ENCODE data around the gene NFATC2.

NFATC2 gene

DNA sequence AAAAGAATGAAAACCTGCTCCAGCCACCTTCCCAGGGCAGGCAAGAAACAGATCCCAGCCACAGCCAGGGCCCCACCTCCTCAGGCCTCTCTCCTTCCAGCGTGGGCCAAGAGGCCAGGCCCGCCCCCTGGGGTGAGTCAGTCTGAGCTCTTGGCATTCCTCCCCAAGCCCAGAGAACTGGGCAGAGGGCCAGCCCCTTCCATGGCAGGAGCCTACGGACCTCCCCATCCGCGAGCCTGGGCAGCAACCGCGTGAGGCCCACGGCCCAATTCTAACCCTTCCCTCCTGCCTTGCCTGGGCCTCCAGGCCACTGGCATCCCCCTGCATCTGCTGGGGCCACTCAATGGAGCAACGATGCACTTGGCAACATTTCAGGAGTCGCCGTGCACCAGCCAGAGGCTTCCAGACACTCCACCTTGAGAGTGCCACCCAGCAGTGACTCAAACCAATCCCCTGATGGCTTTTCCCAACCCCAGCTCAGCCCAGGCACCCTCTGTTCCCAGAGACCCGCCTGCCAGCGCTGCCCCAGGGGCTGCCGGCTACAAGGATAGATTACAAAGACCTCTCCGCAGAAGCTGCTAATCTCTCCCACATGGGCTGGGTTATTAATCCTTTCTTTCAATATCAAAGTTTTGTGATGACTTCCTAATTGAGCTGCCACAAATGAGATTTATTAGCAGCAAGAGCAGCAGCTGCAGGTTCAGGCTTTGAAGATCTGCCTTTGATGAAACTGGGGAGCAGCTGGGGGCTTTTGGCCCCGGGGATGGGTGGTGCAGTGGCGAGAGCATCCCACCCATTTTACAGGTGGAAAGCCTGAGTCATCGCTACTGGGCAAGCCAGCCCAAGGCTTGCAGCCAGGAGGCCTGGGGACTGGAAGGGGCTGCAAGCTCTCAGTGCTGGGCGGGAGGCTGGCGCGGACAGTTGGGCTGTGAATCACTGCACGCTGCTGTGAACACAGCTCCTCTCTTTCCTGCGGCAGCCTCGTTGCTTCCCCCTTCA is 85.7 kb downstream of the NFATC2 start:
- 78 to 79% methylated on average over 24 of the region's 24 CpGs for WGBS, 2 experiments
- Histone ChIP-seq H3K4me3 (ENCODE audit: insufficient read depth, low read depth, low read length) (peak overlapping the region; percentile 6), H3K9me3 (ENCODE audit: control insufficient read depth, low read length) (no peaks in the 10 kb centered on the region), H3K4me1 (ENCODE audit: control insufficient read depth, insufficient read depth, low read length) (peaks cover 8% of the 10 kb centered on the region), H3K27ac (ENCODE audit: insufficient read depth, low read depth, low read length, poor library complexity, severe bottlenecking) (no peak overlapping the region), H3K36me3 (ENCODE audit: control insufficient read depth, insufficient read depth, low read length) (no peaks in the 10 kb centered on the region), H3K27me3 (ENCODE audit: control insufficient read depth, insufficient read depth, low read length, poor library complexity, severe bottlenecking) (no peaks in the 10 kb centered on the region)

DNA sequence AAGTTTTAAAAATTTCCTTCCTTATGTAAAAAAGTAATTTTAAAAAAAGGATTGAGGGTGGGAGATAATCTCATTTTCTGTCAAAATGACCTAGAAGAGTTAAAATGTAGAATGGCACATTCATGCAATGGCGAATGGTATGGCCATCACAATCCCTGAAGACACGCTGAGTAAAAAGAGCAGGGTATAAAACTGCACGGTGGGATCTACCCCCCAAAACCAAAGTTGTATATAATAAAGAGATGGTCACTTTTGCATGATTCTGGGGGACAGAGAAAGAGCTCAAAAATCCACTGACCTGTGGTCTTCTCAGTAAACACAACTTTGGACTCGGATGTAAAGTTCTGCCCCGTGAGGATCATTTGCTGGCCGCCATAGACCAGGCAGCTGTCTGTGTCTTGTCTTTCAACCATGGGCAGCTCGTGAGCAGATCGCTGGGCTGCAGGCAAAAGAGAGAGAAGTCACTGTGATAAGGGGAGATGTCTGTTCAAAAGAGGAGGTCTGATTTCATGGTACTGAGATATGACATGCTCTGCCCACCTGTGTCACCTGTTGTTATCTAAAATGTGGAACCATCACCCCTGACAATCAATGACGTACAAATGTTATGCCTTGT is 88.2 kb downstream of the NFATC2 start:
- H3K27me3 ChIP-seq (ENCODE audit: control insufficient read depth, insufficient read depth, low read length, poor library complexity, severe bottlenecking) = no peaks in the 10 kb centered on the region
- 93 to 96% methylated on average over 9 of the region's 9 CpGs for WGBS, 2 experiments
- H3K4me3 ChIP-seq (ENCODE audit: insufficient read depth, low read depth, low read length) = no peak overlapping the region
- no peaks in the 10 kb centered on the region for H3K9me3 ChIP-seq (ENCODE audit: control insufficient read depth, low read length)
- H3K4me1 ChIP-seq (ENCODE audit: control insufficient read depth, insufficient read depth, low read length) = peaks cover 8% of the 10 kb centered on the region
- H3K36me3 ChIP-seq (ENCODE audit: control insufficient read depth, insufficient read depth, low read length) = no peaks in the 10 kb centered on the region
- H3K27ac ChIP-seq (ENCODE audit: insufficient read depth, low read depth, low read length, poor library complexity, severe bottlenecking) = no peak overlapping the region

DNA sequence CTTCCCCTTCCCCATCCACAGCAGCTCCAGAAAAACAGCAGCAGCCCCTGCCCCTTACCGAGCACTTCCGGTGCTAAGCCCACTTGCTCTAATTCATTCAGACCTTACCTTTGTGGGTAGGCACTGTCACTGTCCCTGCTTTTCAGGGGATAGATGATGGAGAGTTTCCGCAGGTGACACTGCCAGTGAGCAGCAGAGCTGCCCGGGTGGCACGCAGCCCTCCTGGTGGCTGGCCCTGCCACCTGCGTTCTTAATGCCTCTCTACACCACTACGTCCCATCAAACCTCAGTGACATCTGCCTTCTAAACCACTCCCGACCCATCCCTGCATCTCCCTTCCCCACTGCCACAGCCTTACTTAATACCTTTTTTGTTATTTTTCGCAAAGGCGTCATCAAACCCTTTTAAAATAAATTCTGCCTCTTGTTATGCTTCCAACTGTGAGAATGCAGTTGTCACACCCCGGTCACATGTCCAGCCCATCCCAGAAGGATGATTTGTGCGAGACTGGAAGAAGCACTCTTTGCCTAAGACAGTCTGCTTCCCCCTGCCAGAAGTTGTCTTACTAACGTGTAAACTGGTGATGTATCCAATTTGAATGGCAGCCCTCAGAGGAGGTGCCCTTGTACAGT is 89.7 kb downstream of the NFATC2 start:
- Histone ChIP-seq H3K4me3 (ENCODE audit: insufficient read depth, low read depth, low read length) (no peak overlapping the region), H3K27ac (ENCODE audit: insufficient read depth, low read depth, low read length, poor library complexity, severe bottlenecking) (no peak overlapping the region), H3K4me1 (ENCODE audit: control insufficient read depth, insufficient read depth, low read length) (peaks cover 8% of the 10 kb centered on the region), H3K9me3 (ENCODE audit: control insufficient read depth, low read length) (no peaks in the 10 kb centered on the region), H3K36me3 (ENCODE audit: control insufficient read depth, insufficient read depth, low read length) (no peaks in the 10 kb centered on the region), H3K27me3 (ENCODE audit: control insufficient read depth, insufficient read depth, low read length, poor library complexity, severe bottlenecking) (no peaks in the 10 kb centered on the region)
- 92 to 95% methylated on average over 13 of the region's 13 CpGs for WGBS, 2 experiments

DNA sequence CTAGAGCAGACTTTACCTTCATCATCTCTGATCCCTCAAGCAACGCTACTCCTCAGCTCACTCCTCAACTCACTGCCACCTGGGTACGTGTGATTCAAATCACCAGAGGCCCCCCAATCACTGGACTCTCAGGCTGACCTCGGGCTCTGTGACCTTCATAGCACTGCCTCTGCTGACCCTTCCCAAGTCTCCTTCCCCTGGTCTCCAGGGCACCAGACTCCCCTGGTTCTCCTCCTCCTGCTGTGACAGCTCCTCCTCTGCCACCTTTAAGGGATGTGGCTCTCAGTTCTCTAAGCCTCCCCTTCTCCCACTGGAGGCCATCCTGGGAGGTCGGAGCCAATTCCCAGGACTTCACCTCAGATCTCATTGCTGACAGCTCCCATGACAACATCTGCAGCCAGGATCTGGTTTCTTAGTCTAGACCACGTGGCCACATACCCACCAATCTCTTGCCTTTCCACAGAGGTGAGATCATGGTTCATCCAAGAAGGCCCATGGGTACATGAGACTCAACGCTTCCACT is 90.4 kb downstream of the NFATC2 start:
- H3K27ac ChIP-seq (ENCODE audit: insufficient read depth, low read depth, low read length, poor library complexity, severe bottlenecking) = no peak overlapping the region
- 89 to 92% methylated on average over 6 of the region's 6 CpGs for WGBS, 2 experiments
- H3K27me3 ChIP-seq (ENCODE audit: control insufficient read depth, insufficient read depth, low read length, poor library complexity, severe bottlenecking) = no peaks in the 10 kb centered on the region
- no peak overlapping the region for H3K4me3 ChIP-seq (ENCODE audit: insufficient read depth, low read depth, low read length)
- H3K36me3 ChIP-seq (ENCODE audit: control insufficient read depth, insufficient read depth, low read length) = no peaks in the 10 kb centered on the region
- peaks cover 8% of the 10 kb centered on the region for H3K4me1 ChIP-seq (ENCODE audit: control insufficient read depth, insufficient read depth, low read length)
- H3K9me3 ChIP-seq (ENCODE audit: control insufficient read depth, low read length) = no peaks in the 10 kb centered on the region

DNA sequence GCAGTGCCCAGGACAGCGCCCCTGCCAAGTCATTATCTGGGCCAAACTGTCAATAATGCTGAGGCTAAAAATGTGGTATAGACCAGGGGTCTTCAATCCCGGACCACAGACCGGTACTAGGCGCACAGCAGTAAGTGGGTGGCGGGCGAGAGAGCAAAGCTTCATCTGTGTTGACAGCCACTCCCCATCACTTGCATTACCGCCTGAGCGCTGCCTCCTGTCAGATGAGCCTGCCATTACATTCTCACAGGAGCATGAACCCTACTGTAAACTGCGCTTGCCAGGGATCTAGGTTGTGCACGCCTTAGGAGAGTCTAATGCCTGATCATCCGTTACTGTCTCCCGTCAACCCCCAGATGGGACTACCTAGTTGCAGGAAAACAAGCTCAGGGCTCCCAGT is 91.0 kb downstream of the NFATC2 start:
- no peaks in the 10 kb centered on the region for H3K9me3 ChIP-seq (ENCODE audit: control insufficient read depth, low read length)
- no peak overlapping the region for H3K27ac ChIP-seq (ENCODE audit: insufficient read depth, low read depth, low read length, poor library complexity, severe bottlenecking)
- 93% methylated on average over 12 of the region's 12 CpGs for WGBS, 2 experiments
- no peaks in the 10 kb centered on the region for H3K27me3 ChIP-seq (ENCODE audit: control insufficient read depth, insufficient read depth, low read length, poor library complexity, severe bottlenecking)
- no peaks in the 10 kb centered on the region for H3K36me3 ChIP-seq (ENCODE audit: control insufficient read depth, insufficient read depth, low read length)
- H3K4me3 ChIP-seq (ENCODE audit: insufficient read depth, low read depth, low read length) = no peak overlapping the region
- peaks cover 3% of the 10 kb centered on the region for H3K4me1 ChIP-seq (ENCODE audit: control insufficient read depth, insufficient read depth, low read length)

DNA sequence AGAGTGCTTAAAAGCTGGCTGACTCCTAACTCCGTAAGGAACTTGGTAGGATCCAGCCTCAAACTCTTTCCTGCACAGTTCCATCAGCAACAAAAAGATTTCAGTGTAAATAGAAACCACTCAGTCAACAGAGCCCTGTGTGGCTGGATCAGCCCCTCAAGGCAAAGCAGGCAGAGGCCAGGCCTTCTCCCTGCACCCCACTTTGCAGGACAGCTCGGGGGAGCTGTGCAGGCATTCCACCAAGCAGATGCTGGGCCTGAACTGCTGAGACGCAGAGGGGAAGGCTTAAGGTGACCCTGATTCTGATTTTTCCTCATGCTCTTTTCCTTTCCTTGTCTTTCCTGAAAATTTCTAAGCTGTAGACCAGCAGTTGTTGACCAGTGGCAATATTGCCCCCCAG is 91.5 kb downstream of the NFATC2 start:
- 92 to 93% methylated on average over 3 of the region's 3 CpGs for WGBS, 2 experiments
- H3K27me3 ChIP-seq (ENCODE audit: control insufficient read depth, insufficient read depth, low read length, poor library complexity, severe bottlenecking) = no peaks in the 10 kb centered on the region
- H3K4me3 ChIP-seq (ENCODE audit: insufficient read depth, low read depth, low read length) = no peak overlapping the region
- H3K27ac ChIP-seq (ENCODE audit: insufficient read depth, low read depth, low read length, poor library complexity, severe bottlenecking) = no peak overlapping the region
- no peaks in the 10 kb centered on the region for H3K4me1 ChIP-seq (ENCODE audit: control insufficient read depth, insufficient read depth, low read length)
- no peaks in the 10 kb centered on the region for H3K9me3 ChIP-seq (ENCODE audit: control insufficient read depth, low read length)
- H3K36me3 ChIP-seq (ENCODE audit: control insufficient read depth, insufficient read depth, low read length) = no peaks in the 10 kb centered on the region

DNA sequence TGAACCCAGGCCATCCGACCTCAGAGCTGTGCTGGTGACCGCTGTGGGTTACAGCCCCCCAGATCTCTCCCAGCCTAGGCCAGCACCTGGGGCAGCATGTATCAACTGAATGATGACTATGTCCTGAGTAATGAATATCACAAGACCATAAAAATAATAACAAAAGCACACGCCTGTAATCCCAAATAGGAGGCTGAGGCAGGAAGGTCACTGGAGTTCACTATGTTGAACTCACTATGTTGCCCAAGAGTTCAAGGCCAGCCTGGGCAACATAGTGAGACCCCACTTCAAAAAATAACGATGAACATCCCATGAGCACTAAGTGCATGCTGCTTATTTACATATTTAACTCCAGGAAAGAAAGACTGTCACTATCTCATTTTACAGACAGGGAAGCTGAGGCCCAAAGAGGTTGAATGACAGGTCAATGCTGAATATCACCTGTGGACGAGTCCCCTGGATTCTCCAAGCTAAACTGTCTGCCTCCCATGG is 92.3 kb downstream of the NFATC2 start:
- Histone ChIP-seq H3K27ac (ENCODE audit: insufficient read depth, low read depth, low read length, poor library complexity, severe bottlenecking) (no peak overlapping the region), H3K9me3 (ENCODE audit: control insufficient read depth, low read length) (no peaks in the 10 kb centered on the region), H3K36me3 (ENCODE audit: control insufficient read depth, insufficient read depth, low read length) (no peaks in the 10 kb centered on the region), H3K4me3 (ENCODE audit: insufficient read depth, low read depth, low read length) (no peak overlapping the region), H3K27me3 (ENCODE audit: control insufficient read depth, insufficient read depth, low read length, poor library complexity, severe bottlenecking) (no peaks in the 10 kb centered on the region), H3K4me1 (ENCODE audit: control insufficient read depth, insufficient read depth, low read length) (no peaks in the 10 kb centered on the region)
- WGBS, 2 experiments = 94 to 98% methylated on average over 5 of the region's 5 CpGs

DNA sequence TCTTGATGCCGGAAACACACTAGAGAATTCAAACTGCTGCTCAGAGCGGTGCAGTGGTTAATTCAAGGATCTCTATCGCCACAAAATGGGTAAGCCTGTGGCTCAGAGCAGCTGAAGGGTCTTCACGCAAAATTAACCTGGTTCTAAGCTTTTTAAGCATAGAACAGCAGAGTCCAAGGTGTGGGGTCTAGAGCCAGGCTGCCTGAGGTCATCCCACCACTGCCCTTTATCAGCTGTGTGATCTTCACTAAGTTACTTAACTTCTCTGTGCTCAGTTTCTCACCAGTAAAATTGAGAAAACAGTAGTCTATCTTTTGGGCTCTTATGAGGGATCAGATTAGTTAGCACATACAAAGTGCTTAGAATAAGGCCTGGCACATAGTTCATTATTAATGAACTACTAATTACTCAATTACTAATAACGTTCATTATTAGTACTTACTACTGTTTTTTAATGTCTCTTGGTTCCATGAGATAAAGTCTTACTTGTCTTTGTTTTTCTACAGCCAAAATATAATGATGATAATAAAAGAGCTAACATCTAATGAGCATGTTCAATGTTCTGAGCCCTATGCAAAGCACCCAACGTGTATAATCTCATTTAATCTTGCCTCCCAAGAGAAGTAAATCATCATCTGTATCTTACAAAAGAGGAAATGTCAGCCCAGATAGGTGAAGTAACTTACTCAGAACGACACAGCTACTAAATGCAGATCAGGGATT is 92.9 kb downstream of the NFATC2 start:
- Histone ChIP-seq H3K27me3 (ENCODE audit: control insufficient read depth, insufficient read depth, low read length, poor library complexity, severe bottlenecking) (no peaks in the 10 kb centered on the region), H3K36me3 (ENCODE audit: control insufficient read depth, insufficient read depth, low read length) (no peaks in the 10 kb centered on the region), H3K4me3 (ENCODE audit: insufficient read depth, low read depth, low read length) (no peak overlapping the region), H3K27ac (ENCODE audit: insufficient read depth, low read depth, low read length, poor library complexity, severe bottlenecking) (no peak overlapping the region), H3K4me1 (ENCODE audit: control insufficient read depth, insufficient read depth, low read length) (no peaks in the 10 kb centered on the region), H3K9me3 (ENCODE audit: control insufficient read depth, low read length) (no peaks in the 10 kb centered on the region)
- 85 to 90% methylated on average over 6 to 7 of the region's 7 CpGs for WGBS, 2 experiments

DNA sequence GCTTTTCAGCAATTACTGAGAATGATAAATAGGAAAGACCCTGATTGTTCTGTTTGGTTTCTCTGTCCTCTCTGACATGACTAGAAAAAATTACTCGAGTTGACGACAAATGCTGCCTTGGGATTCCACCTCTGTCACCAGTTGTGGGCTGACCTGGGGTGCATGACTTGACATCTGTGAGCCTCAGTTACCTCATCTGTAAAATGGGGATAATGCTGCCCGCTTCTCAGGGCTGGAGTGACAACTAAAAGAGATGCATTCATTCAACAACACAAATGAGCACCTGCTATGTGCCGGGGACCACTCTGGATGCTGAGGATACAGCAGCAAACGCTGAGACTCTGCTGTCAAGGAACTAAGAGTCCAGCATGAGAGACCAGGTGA is 94.8 kb downstream of the NFATC2 start:
- no peaks in the 10 kb centered on the region for H3K4me1 ChIP-seq (ENCODE audit: control insufficient read depth, insufficient read depth, low read length)
- no peak overlapping the region for H3K27ac ChIP-seq (ENCODE audit: insufficient read depth, low read depth, low read length, poor library complexity, severe bottlenecking)
- no peaks in the 10 kb centered on the region for H3K9me3 ChIP-seq (ENCODE audit: control insufficient read depth, low read length)
- H3K27me3 ChIP-seq (ENCODE audit: control insufficient read depth, insufficient read depth, low read length, poor library complexity, severe bottlenecking) = no peaks in the 10 kb centered on the region
- H3K36me3 ChIP-seq (ENCODE audit: control insufficient read depth, insufficient read depth, low read length) = no peaks in the 10 kb centered on the region
- 95% methylated on average over 5 of the region's 5 CpGs for WGBS, 2 experiments
- no peak overlapping the region for H3K4me3 ChIP-seq (ENCODE audit: insufficient read depth, low read depth, low read length)
